BE2C (cell line): ENCODE results near the gene CDC20B.

ENCODE experiments used
- DNase-seq: peaks from one replicate; pipeline ENCODE4 v3.0.0-alpha.2; 2020
- H3K27me3 ChIP-seq: fragments of 250-450 bp; sonication (Bioruptor Pico); 2 replicates; pipeline ENCODE4 v1.5.1; 2020; ENCODE audit warnings: mild to moderate bottlenecking
- H3K36me3 ChIP-seq: fragments of 250-450 bp; sonication (Bioruptor Pico); 2 replicates; pipeline ENCODE4 v1.5.1; 2020; ENCODE audit warnings: mild to moderate bottlenecking
- H3K4me1 ChIP-seq: fragments of 250-450 bp; sonication (Bioruptor Pico); 2 replicates; pipeline ENCODE4 v1.5.1; 2020
- H3K4me3 ChIP-seq: 2 replicates; pipeline ENCODE4 v1.5.1; 2011; ENCODE audit warnings: low read depth, low read length
- H3K9me3 ChIP-seq: fragments of 250-450 bp; sonication (Bioruptor Pico); 2 replicates; pipeline ENCODE4 v1.5.1; 2020
- CTCF ChIP-seq: IDR thresholded peaks from 2 replicates; pipeline ENCODE4 v1.5.1; 2012; ENCODE audit warnings: mild to moderate bottlenecking, low read depth, low read length

The CDC20B gene

DNA sequence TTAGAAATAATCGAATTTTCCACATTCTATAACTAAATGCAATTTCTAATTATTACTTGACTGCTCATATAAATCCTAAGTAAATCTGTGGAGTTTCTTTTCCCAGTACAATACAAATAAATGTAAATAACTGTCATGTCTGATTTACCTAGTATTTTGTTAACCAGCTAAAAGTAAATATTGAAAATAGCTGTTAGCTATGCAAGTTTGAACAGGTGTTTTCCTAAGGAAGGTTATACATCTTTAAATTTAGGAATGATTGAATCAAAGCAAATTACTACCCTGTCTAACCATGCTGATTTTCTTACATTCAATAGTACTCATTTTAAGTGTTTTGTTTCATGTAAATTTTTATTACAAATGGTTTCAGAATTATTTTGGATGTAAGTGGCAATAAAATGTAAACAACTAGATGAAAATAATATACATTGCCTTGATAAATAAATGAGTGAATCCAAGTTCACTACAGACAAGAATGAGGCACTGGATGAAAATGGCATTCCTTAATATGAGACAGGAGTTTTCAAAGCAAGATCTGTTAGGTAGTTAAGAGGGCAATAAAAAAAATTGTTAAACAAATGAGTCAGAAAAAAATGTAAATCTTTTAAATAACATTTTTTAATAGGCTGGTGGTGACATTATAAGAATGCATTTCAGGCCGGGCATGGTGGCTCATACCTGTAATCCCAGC, 38.4 kb upstream of the CDC20B start:
- H3K4me3 ChIP-seq, result no peak overlapping the region
- H3K4me1 ChIP-seq, result no peaks in the 10 kb centered on the region
- TF ChIP-seq CTCF, result no peak
- H3K36me3 ChIP-seq, result no peaks in the 10 kb centered on the region
- peaks cover 25% of the 10 kb centered on the region for H3K27me3 ChIP-seq
- no peak for DNase-seq
- H3K9me3 ChIP-seq, result no peaks in the 10 kb centered on the region

DNA sequence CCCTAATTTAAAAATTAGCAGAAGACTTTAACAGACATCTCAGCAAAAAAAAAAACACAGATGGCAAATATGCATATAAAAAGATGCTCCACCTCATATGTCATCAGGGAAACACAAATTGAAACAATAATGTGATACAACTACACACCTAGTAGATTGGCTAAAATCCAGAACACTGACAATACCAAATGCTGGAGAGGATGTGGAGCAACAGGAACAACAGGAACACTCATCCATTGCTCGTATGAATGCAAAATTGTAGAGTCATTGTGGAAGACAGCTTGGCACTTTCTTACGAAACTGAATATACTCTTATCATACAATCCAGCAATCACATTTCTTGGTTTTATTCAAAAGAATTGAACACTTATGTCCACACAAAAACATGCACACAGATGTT, 32.0 kb upstream of the CDC20B start:
- no peak for DNase-seq
- Histone ChIP-seq H3K4me1 (no peaks in the 10 kb centered on the region), H3K36me3 (no peaks in the 10 kb centered on the region), H3K4me3 (no peak overlapping the region), H3K27me3 (peaks cover 20% of the 10 kb centered on the region), H3K9me3 (no peaks in the 10 kb centered on the region)
- no peak for TF ChIP-seq CTCF

GRCh38 chr5:55191165-55191564, 18.2 kb upstream of the CDC20B start:
- DNase-seq, result no peak
- Histone ChIP-seq H3K4me3 (no peak overlapping the region), H3K36me3 (no peaks in the 10 kb centered on the region), H3K27me3 (peaks cover 67% of the 10 kb centered on the region), H3K4me1 (no peaks in the 10 kb centered on the region), H3K9me3 (no peaks in the 10 kb centered on the region)
- no peak for TF ChIP-seq CTCF

GRCh38 chr5:55188656-55189540, 15.9 kb upstream of the CDC20B start:
- no peak for DNase-seq
- no peak overlapping the region for H3K4me3 ChIP-seq
- no peaks in the 10 kb centered on the region for H3K36me3 ChIP-seq
- H3K9me3 ChIP-seq, result no peaks in the 10 kb centered on the region; the same call in 1 of the 2 replicates
- H3K27me3 ChIP-seq, result peaks cover 67% of the 10 kb centered on the region
- TF ChIP-seq CTCF, result no peak
- no peaks in the 10 kb centered on the region for H3K4me1 ChIP-seq

- no peaks in the 10 kb centered on the region for H3K4me1 ChIP-seq
- H3K9me3 ChIP-seq, result no peaks in the 10 kb centered on the region; the same call in 1 of the 2 replicates
- DNase-seq, result no peak
- peaks cover 55% of the 10 kb centered on the region for H3K27me3 ChIP-seq
- TF ChIP-seq CTCF, result 0 out of 2 replicates have a peak, but pooled peaks have one; percentile 2
- H3K36me3 ChIP-seq, result no peaks in the 10 kb centered on the region
- no peak overlapping the region for H3K4me3 ChIP-seq
These were observed 14.4 kb upstream of the CDC20B start for GRCh38 chr5:55187370-55187769.

GRCh38 chr5:55180016-55180415, 7.0 kb upstream of the CDC20B start:
- H3K27me3 ChIP-seq, result peaks cover 66% of the 10 kb centered on the region
- no peak overlapping the region for H3K4me3 ChIP-seq
- TF ChIP-seq CTCF, result no peak
- H3K36me3 ChIP-seq, result no peaks in the 10 kb centered on the region
- DNase-seq, result no peak
- no peaks in the 10 kb centered on the region; the same call in 1 of the 2 replicates for H3K4me1 ChIP-seq
- H3K9me3 ChIP-seq, result no peaks in the 10 kb centered on the region
